Activated T-cell treated with anti-CD3 and anti-CD28 coated beads, Interleukin-2, amount 50 U/mL, for 72 hours (primary cell): Measurements from ENCODE around the gene DNAL4. TPM values are rescaled to one million over a fixed set of nuclear protein-coding genes. Genes with fewer than 3 reads are reported as not detected.

ENCODE experiments used
- ATAC-seq, 2 donors: fragments of 150-1000 bp; cut with Tn5 transposase; replicated peaks in 1 of 2; 2 replicates each; pipeline ENCODE4 v1.10.0; 2021; ENCODE audit warnings: moderate library complexity in 2 of 2, mild to moderate bottlenecking in 1 of 2
- DNase-seq, 2 donors: peaks; one replicate each; pipeline ENCODE4 v3.0.0; 2021 to 2022; ENCODE audit warnings: mixed read lengths in 1 of 2
- H3K27ac Mint-ChIP-seq: one replicate; pipeline ENCODE4 v1.8.0; 2022; ENCODE audit warnings: mild to moderate bottlenecking, moderate library complexity, mixed read lengths
- H3K27me3 Mint-ChIP-seq: one replicate; pipeline ENCODE4 v1.8.0; 2022; ENCODE audit warnings: low read depth, mixed read lengths
- H3K36me3 Mint-ChIP-seq, 2 donors: one replicate each; pipeline ENCODE4 v1.8.0; 2022; ENCODE audit warnings: mixed read lengths in 2 of 2, mild to moderate bottlenecking in 1 of 2; ENCODE audit not compliant: insufficient read depth in 2 of 2
- H3K4me1 Mint-ChIP-seq: one replicate; pipeline ENCODE4 v1.8.0; 2022; ENCODE audit warnings: low read depth, mixed read lengths
- H3K4me3 Mint-ChIP-seq, 2 donors: one replicate each; pipeline ENCODE4 v1.8.0; 2022; ENCODE audit warnings: mild to moderate bottlenecking in 2 of 2, mixed read lengths in 2 of 2, moderate library complexity in 2 of 2
- H3K9me3 Mint-ChIP-seq, 2 donors: one replicate each; pipeline ENCODE4 v1.8.0; 2022; ENCODE audit warnings: mixed read lengths in 2 of 2
- total RNA-seq, 2 donors: library from RNA; stranded (reverse); gene quantifications; one replicate each; pipeline ENCODE4 v1.2.3, GENCODE V29; 2022

The DNAL4 gene
- total RNA-seq, 2 donors from 2014 or later, result 10.6 to 16.6 TPM

DNA sequence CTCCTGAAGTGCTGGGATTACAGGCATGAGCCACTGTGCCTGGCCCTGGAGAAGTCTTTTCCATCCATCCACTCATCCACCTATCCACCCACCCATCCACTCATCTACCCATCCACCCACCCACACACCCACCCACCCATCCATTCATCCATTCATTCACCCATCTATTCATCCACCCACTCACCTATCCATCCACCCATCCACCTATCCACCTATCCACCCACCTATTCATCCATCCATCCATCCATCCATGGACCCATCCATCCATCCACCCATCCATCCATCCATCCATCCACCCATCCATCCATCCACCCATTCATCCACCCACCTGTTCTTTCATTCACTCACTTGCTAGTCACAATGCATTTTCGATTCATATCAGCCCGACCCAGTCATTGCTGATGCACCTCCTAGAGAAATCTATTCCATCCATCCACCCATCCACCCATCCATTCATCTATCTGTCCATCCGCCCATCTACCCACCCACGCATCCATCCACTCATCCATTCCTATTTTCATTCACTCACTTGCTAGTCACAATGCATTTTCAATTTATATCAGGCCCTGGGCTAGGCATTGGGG lies 20.5 kb downstream of the DNAL4 start:
- Mint-ChIP-seq H3K4me1 (no peaks in the 10 kb centered on the region), H3K36me3 (no peaks in the 10 kb centered on the region), H3K4me3 (no peak overlapping the region), H3K27ac (no peak overlapping the region), H3K9me3 (no peaks in the 10 kb centered on the region), H3K27me3 (no peaks in the 10 kb centered on the region)
- ATAC-seq (no peak), DNase-seq (no peak)

DNA sequence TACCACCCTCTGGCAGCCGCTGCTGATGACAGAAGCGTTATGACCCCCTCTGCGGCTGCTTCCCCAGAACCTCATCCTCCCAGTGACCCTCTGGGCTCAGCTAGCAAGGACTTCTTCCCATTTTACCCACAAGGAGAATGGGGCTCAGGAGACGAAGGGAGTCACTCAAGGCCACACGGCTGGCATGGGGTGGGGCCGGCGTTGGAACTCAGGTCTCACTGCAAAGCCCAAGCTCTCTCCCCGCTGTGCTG lies 21.4 kb downstream of the DNAL4 start:
- H3K4me3 Mint-ChIP-seq, result no peak overlapping the region
- H3K27ac Mint-ChIP-seq, result no peak overlapping the region
- H3K36me3 Mint-ChIP-seq, result no peaks in the 10 kb centered on the region
- ATAC-seq, result no peak
- no peaks in the 10 kb centered on the region for H3K27me3 Mint-ChIP-seq
- DNase-seq, result no peak
- no peaks in the 10 kb centered on the region for H3K4me1 Mint-ChIP-seq
- no peaks in the 10 kb centered on the region for H3K9me3 Mint-ChIP-seq

DNA sequence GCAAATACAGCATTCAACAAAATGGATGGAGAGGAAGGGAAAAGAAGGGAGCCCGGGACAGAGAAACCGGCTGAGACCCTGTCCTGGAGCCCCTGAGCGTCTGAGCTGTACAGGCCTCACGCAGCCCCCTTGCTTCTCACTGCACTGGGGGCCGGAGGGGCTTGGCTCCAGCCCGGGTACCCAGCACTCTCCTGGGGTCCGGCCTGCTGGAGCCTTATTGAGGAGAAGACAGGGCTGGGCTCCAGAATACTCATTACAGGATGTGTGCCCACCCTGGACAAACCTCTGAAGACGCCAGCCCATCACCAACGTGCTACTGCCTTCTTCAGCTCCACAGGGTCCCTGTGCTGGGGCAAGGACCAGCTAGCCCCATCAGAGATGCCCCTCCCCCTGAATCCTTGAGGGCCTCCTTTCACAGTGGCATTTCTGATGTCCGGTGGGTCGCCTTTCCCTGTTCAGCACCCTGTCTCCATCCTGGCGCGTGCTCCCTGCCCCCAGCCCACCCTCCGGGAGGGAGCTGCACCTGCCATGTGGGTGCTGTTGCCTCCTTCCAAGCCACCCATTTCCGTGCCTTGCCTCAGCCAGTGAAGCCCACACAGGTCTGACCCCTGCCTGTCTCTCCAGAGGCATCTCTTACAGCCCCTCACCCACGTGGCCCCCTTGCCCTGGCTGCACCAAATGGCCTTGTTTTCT lies 23.5 kb downstream of the DNAL4 start:
- DNase-seq (no peak), ATAC-seq (no peak)
- Mint-ChIP-seq H3K27me3 (no peaks in the 10 kb centered on the region), H3K4me1 (no peaks in the 10 kb centered on the region), H3K9me3 (no peaks in the 10 kb centered on the region), H3K36me3 (no peaks in the 10 kb centered on the region), H3K27ac (no peak overlapping the region), H3K4me3 (no peak overlapping the region)

DNA sequence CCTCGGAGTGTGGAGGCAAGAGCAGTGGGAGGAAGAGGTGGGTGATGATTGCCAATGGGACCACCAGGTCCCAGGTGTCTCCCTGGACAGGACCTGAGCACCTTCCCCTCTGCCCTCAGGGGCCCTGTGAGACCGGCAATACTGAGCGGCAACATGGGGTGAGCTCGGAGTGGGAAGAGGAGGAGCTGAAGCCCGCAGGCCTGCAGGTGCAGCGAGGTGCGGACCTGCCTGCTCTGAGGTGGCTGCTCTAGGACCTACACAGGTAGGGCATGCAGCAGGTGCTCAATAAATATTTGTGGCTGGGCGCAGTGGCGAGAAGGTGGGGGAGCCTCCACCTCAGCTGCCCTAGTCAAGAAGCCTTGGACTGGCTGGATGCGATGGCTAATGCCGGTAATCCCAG lies 25.9 kb downstream of the DNAL4 start:
- DNase-seq, result no peak
- H3K36me3 Mint-ChIP-seq, result no peaks in the 10 kb centered on the region
- no peaks in the 10 kb centered on the region for H3K27me3 Mint-ChIP-seq
- ATAC-seq, result no peak
- no peaks in the 10 kb centered on the region for H3K4me1 Mint-ChIP-seq
- H3K27ac Mint-ChIP-seq, result no peak overlapping the region
- H3K9me3 Mint-ChIP-seq, result no peaks in the 10 kb centered on the region
- H3K4me3 Mint-ChIP-seq, result no peak overlapping the region

DNA sequence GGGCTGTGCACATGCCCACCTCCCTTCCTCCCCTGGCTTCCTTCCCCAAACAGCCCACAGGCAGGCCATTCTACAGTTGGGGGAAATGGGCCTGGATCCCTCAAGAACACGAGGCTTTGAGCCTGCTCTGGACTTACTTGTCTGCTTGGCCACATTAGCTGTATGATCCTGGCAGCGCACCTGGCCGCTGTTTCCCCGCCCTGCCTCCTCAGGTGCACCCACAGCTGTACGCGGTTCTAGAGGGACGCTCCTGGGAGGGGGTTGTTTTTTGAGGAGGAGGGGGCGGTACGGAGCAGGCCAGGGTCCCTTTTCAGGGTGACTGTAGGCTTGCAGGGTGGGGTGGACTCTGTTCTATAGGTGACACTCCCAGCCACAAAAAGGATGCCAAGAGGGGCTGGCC lies 26.6 kb downstream of the DNAL4 start:
- no peak for DNase-seq

DNA sequence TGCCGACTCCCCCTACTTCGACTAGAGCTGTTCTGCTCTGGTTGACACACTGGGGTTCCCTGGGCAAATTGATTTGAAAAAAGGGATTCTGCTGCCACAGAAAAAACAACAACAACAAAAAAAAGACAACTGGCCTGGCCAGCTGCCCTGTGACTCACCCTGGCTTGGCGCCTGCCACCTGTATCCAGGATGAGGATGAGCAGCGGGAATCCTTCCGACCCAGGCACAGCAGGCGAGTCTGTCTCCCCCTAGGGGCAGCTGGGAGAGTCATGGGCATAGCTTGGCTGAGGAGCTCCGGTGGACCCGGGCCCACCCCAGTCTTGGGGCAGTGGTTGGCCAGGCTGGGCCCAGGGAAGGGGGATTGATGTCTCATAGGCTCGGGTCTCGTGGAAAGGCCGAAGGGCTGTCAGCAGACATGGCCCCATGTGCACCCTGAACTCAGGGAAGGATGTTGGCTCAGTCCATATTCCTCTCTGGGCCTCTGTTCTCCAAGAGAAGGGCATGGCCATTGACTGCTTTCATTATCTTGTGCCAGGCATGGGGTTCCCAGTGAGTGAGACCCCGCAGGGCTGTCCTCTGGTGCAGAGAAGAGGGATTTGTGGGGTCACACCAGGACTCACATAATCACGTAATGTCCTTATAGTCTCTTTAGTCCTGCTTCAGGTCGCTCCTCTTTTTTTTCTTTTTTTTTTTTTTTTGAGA lies 27.7 kb downstream of the DNAL4 start:
- H3K27me3 Mint-ChIP-seq, result no peaks in the 10 kb centered on the region

More for the DNA sequence above, 26.6 kb downstream of the DNAL4 start:
- H3K4me3 Mint-ChIP-seq, result no peak overlapping the region
- no peaks in the 10 kb centered on the region for H3K4me1 Mint-ChIP-seq
- ATAC-seq, result no peak
- no peak overlapping the region for H3K27ac Mint-ChIP-seq
- H3K36me3 Mint-ChIP-seq, result no peaks in the 10 kb centered on the region
- H3K27me3 Mint-ChIP-seq, result no peaks in the 10 kb centered on the region
- no peaks in the 10 kb centered on the region for H3K9me3 Mint-ChIP-seq

DNA sequence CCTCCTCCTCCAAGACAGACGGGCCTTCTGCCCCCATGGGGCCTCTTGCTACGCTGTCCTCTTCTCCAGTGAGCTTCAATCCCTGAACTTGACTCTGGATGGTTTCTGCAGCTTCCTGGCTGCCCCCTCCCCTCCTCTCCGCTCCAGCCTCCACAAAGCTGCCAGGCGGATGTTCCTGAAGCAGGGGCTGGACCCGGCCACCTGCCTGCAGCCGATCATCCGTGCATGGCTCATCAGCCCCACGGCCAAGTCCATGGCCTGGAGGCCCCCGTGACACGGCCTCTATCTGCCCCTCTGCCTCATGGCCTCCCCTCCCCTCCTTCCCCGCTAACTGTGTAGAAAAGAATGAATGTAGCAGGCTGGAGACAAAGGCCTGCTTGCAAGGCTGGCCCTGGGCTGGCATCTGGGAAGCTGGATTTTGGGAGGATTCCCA lies 31.4 kb downstream of the DNAL4 start:
- H3K4me3 Mint-ChIP-seq, result no peak overlapping the region
- no peaks in the 10 kb centered on the region for H3K9me3 Mint-ChIP-seq
- H3K4me1 Mint-ChIP-seq, result peaks cover 21% of the 10 kb centered on the region
- DNase-seq (no peak), ATAC-seq (no peak)
- H3K27ac Mint-ChIP-seq, result no peak overlapping the region
- no peaks in the 10 kb centered on the region for H3K36me3 Mint-ChIP-seq
- no peaks in the 10 kb centered on the region for H3K27me3 Mint-ChIP-seq

More for the DNA sequence above, 27.7 kb downstream of the DNAL4 start:
- no peak overlapping the region for H3K4me3 Mint-ChIP-seq
- DNase-seq (peak; percentile 35 to 48), ATAC-seq (peak; percentile 43 to 53)
- H3K4me1 Mint-ChIP-seq, result no peaks in the 10 kb centered on the region
- no peaks in the 10 kb centered on the region for H3K36me3 Mint-ChIP-seq
- no peaks in the 10 kb centered on the region for H3K9me3 Mint-ChIP-seq
- H3K27ac Mint-ChIP-seq, result no peak overlapping the region

DNA sequence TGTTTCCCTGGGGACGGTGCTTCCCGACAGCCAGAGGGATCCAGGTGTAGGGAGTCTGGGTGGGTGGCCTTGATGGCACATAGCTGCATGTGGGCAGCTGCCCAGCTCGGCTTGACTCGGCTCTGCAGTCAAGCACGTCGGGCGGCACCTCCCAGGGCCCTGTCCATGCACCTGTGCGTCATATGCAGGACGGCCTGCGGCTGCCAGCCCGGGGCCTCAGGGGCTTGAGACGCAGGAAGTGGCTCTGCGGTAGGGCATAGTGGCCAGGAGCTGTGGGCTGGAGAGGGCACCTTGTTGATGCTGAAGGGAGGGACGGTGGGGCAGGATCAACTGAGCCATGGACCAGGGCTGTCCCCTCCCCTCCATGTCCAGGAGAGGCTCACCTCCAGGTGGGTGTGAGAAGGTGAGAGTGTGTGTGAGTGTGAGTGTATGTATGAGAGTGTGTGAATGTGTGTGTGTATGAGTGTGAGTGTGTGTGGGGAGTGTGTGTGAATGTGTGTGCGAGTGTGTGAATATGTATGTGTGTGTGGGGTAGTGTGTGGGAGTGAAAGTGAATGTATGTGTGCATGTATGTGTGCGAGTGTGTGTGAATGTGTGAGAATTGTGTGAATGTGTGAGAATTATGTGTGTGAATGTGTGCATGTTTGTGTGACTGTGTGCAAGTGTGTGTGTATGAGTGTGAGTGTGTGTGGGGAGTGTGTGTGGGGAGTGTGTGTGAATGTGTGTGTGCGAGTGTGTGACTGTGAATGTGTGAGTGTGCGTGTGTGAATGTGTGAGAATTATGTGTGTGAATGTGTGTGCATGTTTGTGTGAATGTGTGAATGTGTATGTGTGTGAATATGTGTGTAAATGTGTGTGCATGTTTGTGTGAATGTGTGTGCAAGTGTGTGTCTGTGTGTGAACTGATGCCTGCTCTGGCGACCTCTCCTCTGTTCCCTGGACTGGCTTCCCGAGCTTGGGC lies 32.5 kb downstream of the DNAL4 start:
- ATAC-seq (no peak), DNase-seq (no peak)
- H3K36me3 Mint-ChIP-seq, result peaks cover 1 to 3% of the 10 kb centered on the region in 2 donors
- no peak overlapping the region for H3K27ac Mint-ChIP-seq
- H3K9me3 Mint-ChIP-seq, result no peaks in the 10 kb centered on the region
- no peak overlapping the region for H3K4me3 Mint-ChIP-seq
- H3K4me1 Mint-ChIP-seq, result peaks cover 32% of the 10 kb centered on the region
- no peaks in the 10 kb centered on the region for H3K27me3 Mint-ChIP-seq

DNA sequence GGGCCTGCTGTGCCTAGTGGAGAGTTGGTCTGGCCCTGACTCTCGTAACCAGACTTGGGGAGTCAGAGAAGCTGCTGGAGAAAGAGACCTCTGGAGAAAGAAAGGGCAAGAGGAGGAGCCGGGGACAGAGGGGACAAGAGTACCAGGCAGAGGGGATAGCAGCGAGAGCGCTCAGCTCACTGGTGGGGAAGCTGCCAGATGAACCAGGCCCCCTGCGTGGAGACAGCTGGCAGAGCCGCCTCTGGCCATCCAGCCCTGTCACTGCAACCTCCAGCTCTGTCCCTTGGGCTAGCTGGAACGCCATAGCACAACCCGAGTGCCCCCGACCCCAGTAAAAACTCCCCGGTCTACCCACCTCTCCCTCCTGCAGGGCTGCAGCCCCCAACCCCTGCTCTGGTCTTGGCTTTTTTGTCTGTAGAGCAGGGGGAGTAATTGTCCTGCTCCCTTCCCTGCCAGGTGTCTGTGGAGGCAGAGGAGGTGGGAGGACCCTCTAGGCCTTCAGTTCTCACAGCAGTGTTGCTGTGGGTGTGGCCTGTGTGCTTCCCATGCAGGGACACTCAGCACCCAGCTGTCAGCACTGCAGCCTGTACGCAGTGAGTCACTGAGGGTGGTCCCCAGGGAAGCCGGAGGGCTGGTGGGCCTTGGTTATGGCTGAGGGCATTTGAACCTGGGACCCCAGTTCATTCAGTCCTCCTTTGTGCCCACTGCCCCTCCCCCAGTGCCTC lies 33.3 kb downstream of the DNAL4 start:
- ATAC-seq (no peak), DNase-seq (no peak)
- Mint-ChIP-seq H3K9me3 (no peaks in the 10 kb centered on the region), H3K27me3 (no peaks in the 10 kb centered on the region), H3K4me3 (no peak overlapping the region), H3K4me1 (peaks cover 33% of the 10 kb centered on the region), H3K36me3 (peaks cover 2 to 4% of the 10 kb centered on the region in 2 donors), H3K27ac (no peak overlapping the region)

DNA sequence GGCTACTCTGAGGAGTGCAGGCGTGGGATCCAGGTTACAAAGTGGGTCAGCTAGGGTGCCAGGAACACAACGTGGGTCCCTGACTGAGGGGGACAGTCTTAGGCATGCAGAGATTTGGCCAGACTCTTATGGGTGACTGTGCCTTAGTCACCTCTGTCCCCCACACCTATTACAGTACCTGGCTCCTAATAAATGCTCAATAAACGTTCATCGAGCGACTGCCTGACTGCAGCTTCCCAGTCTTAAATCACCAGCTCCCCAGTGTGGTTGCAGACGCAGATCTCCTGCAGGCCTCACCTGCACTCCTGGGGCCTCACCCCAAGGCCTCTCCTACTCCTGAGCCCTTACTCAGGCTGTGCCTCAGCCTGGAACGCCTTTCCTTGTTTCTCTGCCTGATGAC lies 34.9 kb downstream of the DNAL4 start:
- H3K27ac Mint-ChIP-seq, result no peak overlapping the region
- peaks cover 36% of the 10 kb centered on the region for H3K4me1 Mint-ChIP-seq
- H3K27me3 Mint-ChIP-seq, result no peaks in the 10 kb centered on the region
- H3K9me3 Mint-ChIP-seq, result no peaks in the 10 kb centered on the region
- H3K36me3 Mint-ChIP-seq, result peaks cover 5 to 7% of the 10 kb centered on the region in 2 donors
- DNase-seq (no peak), ATAC-seq (no peak)
- H3K4me3 Mint-ChIP-seq, result no peak overlapping the region

DNA sequence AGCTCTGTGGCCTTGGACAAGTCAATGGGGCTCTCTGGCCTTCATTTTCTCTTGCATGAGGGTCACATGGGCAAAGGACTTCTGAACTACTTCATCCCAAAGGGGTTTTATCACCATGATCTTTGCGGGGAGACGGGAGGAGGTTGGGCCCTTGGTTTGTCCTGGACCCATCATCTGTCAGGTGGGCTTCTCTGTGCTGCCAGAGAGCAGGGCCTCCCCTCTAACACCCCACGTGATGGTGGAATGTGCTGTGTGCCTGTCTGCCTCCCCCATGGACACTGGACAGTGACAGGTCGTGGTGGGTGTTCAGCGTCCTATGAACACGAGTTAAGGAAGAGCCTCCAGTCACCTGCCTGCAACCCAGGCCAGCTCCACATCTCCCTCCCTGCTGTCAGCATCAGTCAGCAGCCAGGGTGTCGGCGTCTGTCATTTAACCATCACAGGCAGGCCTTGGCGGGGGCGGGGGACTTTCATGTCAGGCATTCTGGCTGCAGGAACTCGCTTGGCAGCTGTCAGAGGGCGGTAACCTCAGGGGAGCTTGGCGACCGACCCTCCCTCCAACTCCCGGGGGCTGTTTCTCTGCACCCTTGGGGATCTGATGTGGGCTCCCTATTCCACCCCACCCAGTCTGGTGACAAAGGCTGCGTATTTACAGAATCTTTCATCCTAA lies 35.5 kb downstream of the DNAL4 start:
- ATAC-seq, result peak; percentile 12 to 14
- peaks cover 8 to 13% of the 10 kb centered on the region in 2 donors for H3K36me3 Mint-ChIP-seq
- H3K4me3 Mint-ChIP-seq, result peak overlapping the region; percentile 29 to 98
- H3K4me1 Mint-ChIP-seq, result peaks cover 42% of the 10 kb centered on the region
- no peaks in the 10 kb centered on the region for H3K27me3 Mint-ChIP-seq
- no peaks in the 10 kb centered on the region for H3K9me3 Mint-ChIP-seq
- DNase-seq, result peak; percentile 79 to 83
- H3K27ac Mint-ChIP-seq, result no peak overlapping the region

DNA sequence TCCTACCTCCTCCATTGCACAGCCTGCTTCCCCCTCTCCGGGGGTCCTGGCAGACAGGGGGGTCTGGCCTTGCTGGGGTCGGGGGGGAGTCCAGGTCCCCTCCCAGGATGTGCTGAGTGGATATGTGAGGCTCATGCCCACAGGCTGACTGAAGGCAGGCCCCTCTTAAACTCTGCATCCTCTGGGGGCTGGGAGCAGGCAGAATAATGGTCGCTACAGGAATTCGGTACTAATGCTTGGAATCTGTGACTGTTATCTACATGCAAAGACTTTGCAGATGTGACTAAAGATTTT lies 36.5 kb downstream of the DNAL4 start:
- Mint-ChIP-seq H3K4me1 (peaks cover 52% of the 10 kb centered on the region), H3K27me3 (no peaks in the 10 kb centered on the region), H3K9me3 (no peaks in the 10 kb centered on the region), H3K27ac (no peak overlapping the region), H3K36me3 (peaks cover 11 to 19% of the 10 kb centered on the region in 2 donors), H3K4me3 (peak overlapping the region; percentile 94 to 98)
- DNase-seq (no peak), ATAC-seq (no peak)
